PC-3 (cell line): ENCODE measurements around the gene CUL3.

Experiments used
- CTCF ChIP-seq: fragments of 300-600 bp; sonication (generic); conservative IDR thresholded peaks from 2 replicates; pipeline ENCODE4 v1.5.1; 2017; ENCODE audit warnings: antibody characterized with exemption, low read depth, mild to moderate bottlenecking, low read length
- EZH2 ChIP-seq: fragments of 300-600 bp; sonication (generic); IDR thresholded peaks from one replicate; pipeline ENCODE4 v1.6.1; 2017; ENCODE audit warnings: antibody characterized with exemption, mild to moderate bottlenecking, low read length; ENCODE audit not compliant: unreplicated experiment
- EZH2phosphoT487 ChIP-seq: fragments of 300-600 bp; sonication (generic); IDR thresholded peaks from 2 replicates; pipeline ENCODE4 v1.6.1; 2018; ENCODE audit warnings: mild to moderate bottlenecking, antibody characterized with exemption, low read length, borderline replicate concordance

DNA sequence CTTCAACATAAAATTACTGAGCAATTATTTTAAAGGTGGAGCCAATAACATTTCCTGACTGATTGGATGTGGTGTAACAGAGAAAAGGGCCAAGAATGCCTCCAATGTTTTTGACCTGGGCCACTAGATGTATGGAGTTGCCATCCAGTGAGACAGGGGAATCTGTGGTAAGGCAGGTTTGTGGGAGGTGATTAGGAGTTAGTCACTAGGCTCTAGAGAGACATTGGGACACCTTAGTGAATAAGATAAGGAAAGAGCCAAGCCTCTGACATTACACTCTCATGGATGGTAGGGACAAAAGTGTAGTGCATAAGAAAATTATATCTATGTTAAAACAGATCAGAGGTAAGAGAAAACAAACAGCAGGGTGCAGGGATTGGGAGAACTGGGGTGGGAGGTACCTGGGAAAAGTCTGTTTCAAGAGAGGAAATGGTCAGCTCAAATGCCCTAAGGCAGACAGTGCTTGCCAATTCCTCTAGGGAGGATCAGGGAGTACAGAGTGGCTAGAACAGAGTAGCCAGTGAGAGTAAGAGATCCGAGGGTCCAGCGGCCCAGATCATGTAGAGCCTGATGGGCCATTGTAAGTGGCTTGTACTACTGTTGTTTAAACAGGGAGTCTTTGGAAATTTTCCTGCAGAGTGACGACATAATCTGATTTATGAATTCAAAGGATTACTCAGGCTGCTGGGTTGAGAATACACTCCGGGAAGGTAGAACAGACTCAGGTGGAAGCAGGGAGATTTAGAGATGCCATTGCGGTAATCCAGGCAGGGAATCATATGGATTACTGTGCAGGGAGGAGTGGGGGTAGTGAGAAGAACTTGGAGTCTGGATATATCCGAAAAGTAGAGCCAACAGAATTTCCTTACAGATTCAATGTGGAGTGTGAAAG is 45.7 kb upstream of the CUL3 start:
- TF ChIP-seq CTCF (no peak), EZH2 (no peak), EZH2phosphoT487 (no peak)
